HCT116 (cell line): ENCODE measurements around the gene MALT1. TPM values are rescaled to one million over a fixed set of nuclear protein-coding genes. Genes with fewer than 3 reads are reported as not detected.

Source experiments
- ATAC-seq: fragments of 200-7000 bp; cut with Tn5 transposase; 2 replicates; pipeline ENCODE4 v1.9.1; 2020; ENCODE audit warnings: mild to moderate bottlenecking, moderate library complexity
- BruUV-seq: library from RNA; stranded (reverse); fragments of 400-500 nt; replicated peaks from 2 replicates; lab custom pipeline; 2021; lab: Mats Ljungman, UMichigan
- CTCF ChIA-PET: fragments of 300-600 bp; sonication (Branson Sonifier 250); formaldehyde crosslinking; loops from one replicate; lab custom pipeline; 2021; ENCODE audit warnings: antibody characterized with exemption; lab: Charles Lee
- POLR2A ChIA-PET: fragments of 300-600, 350-600 bp; sonication (Branson Sonifier 250); formaldehyde crosslinking; loops from one replicate; lab custom pipeline; 2021; ENCODE audit warnings: antibody characterized with exemption; lab: Charles Lee
- RAD21 ChIA-PET, 2 experiments: fragments of 300-600 bp; sonication (Branson Sonifier 250); formaldehyde crosslinking; loops; one replicate each; lab custom pipeline; 2023; ENCODE audit warnings: low total read pairs in 2 of 2; ENCODE audit not compliant: uncharacterized antibody in 2 of 2, unreplicated experiment in 2 of 2, low non-redundant PET in 1 of 2; lab: Charles Lee
- DNase-seq: peaks from one replicate; pipeline ENCODE4 v3.0.0-alpha.2; 2010; ENCODE audit warnings: low read depth, low spot score
- H2AFZ ChIP-seq: fragments of 200-600 bp; shearing (Covaris generic), sonication (generic); 2 replicates; pipeline ENCODE4 v1.6.1; 2017; ENCODE audit warnings: low read depth, mixed run types, mixed read lengths, antibody characterized with exemption, low read length; ENCODE audit not compliant: poor library complexity, severe bottlenecking
- H3K27ac ChIP-seq: 2 replicates; pipeline ENCODE4 v1.5.1; 2012; ENCODE audit warnings: low read depth, low read length
- H3K27me3 ChIP-seq: fragments of 200-600 bp; sonication (generic); 2 replicates; pipeline ENCODE4 v1.6.1; 2016; ENCODE audit warnings: mixed run types, low read length, mixed read lengths; ENCODE audit not compliant: insufficient read depth
- H3K36me3 ChIP-seq, 2 experiments: fragments of 200-500 bp in 1 of 2; fragments of 200-600 bp in 1 of 2; sonication (Bioruptor generic) in 1 of 2; sonication (generic) in 1 of 2; 2 replicates each; pipeline versions ENCODE4 v1.5.1 to v1.6.1; 2014 to 2016; ENCODE audit warnings: low read length in 2 of 2, inconsistent platforms in 1 of 2, mixed read lengths in 1 of 2, mixed run types in 1 of 2; ENCODE audit not compliant: insufficient read depth in 2 of 2, control insufficient read depth in 1 of 2
- H3K4me1 ChIP-seq, 2 experiments: fragments of 200-600 bp in 1 of 2; sonication (generic) in 1 of 2; 2 replicates each; pipeline versions ENCODE4 v1.5.1 to v1.6.1; 2012 to 2017; ENCODE audit warnings: low read length in 2 of 2, inconsistent platforms in 1 of 2, mild to moderate bottlenecking in 1 of 2, mixed read lengths in 1 of 2, mixed run types in 1 of 2, moderate library complexity in 1 of 2; ENCODE audit not compliant: insufficient read depth in 2 of 2, control insufficient read depth in 1 of 2
- H3K4me2 ChIP-seq: fragments of 200-600 bp; sonication (generic); 2 replicates; pipeline ENCODE4 v1.6.1; 2017; ENCODE audit warnings: mixed run types, low read length, mixed read lengths
- H3K4me3 ChIP-seq, 2 experiments: fragments of 200-600 bp in 1 of 2; sonication (generic) in 1 of 2; replicated peaks in 1 of 2; 2 replicates each; pipeline ENCODE4 v1.5.1; 2011 to 2016; ENCODE audit warnings: low read length in 2 of 2, control low read depth in 1 of 2, low read depth in 1 of 2, mild to moderate bottlenecking in 1 of 2, mixed read lengths in 1 of 2, mixed run types in 1 of 2
- H3K79me2 ChIP-seq: fragments of 200-600 bp; sonication (generic); 2 replicates; pipeline ENCODE4 v1.6.1; 2017; ENCODE audit warnings: mild to moderate bottlenecking, mixed run types, low read length, moderate library complexity, mixed read lengths; ENCODE audit not compliant: insufficient read depth
- H3K9ac ChIP-seq: fragments of 200-600 bp; sonication (generic); 2 replicates; pipeline ENCODE4 v1.6.1; 2016; ENCODE audit warnings: low read length, mixed read lengths
- H3K9me2 ChIP-seq: fragments of 200-600 bp; sonication (generic), shearing (Covaris generic); 2 replicates; pipeline ENCODE4 v1.6.1; 2017; ENCODE audit warnings: mixed run types, mild to moderate bottlenecking, moderate library complexity; ENCODE audit not compliant: insufficient read depth
- H3K9me3 ChIP-seq, 2 experiments: fragments of 200-500 bp in 1 of 2; fragments of 200-600 bp in 1 of 2; sonication (Bioruptor generic) in 1 of 2; sonication (generic) in 1 of 2; 2 replicates each; pipeline ENCODE4 v1.6.1; 2014 to 2017; ENCODE audit warnings: low read length in 2 of 2, mixed read lengths in 2 of 2, inconsistent platforms in 1 of 2, low read depth in 1 of 2, mild to moderate bottlenecking in 1 of 2, mixed run types in 1 of 2, moderate library complexity in 1 of 2; ENCODE audit not compliant: control insufficient read depth in 1 of 2, insufficient read depth in 1 of 2
- H4K20me1 ChIP-seq: fragments of 200-600 bp; sonication (generic), shearing (Covaris generic); 2 replicates; pipeline ENCODE4 v1.6.1; 2017; ENCODE audit warnings: mixed run types, mild to moderate bottlenecking, moderate library complexity; ENCODE audit not compliant: insufficient read depth
- EZH2 ChIP-seq: fragments of 200-600 bp; sonication (generic); IDR thresholded peaks from 2 replicates; pipeline ENCODE4 v1.6.1; 2017; ENCODE audit warnings: antibody characterized with exemption, mixed run types
- TCF7L2 ChIP-seq: IDR thresholded peaks from 2 replicates; pipeline ENCODE4 v1.7.0; 2011; ENCODE audit warnings: borderline replicate concordance, inconsistent platforms; ENCODE audit not compliant: insufficient read depth, insufficient read length; ENCODE audit errors: extremely low read depth
- YY1 ChIP-seq: IDR thresholded peaks from 2 replicates; pipeline ENCODE4 v1.6.1; 2011; ENCODE audit warnings: low read length, low read depth, moderate library complexity, mild to moderate bottlenecking; ENCODE audit not compliant: insufficient replicate concordance; ENCODE audit errors: extremely low read depth
- intact Hi-C: fragments of 100-400 bp; cut with micrococcal nuclease; formaldehyde crosslinking; loops from 2 replicates; pipeline ENCODE4 v1.10.0; 2022
- total RNA-seq: library from RNA; stranded (reverse); gene quantifications from one replicate; pipeline ENCODE4 v1.2.1, GENCODE V29; 2021; ENCODE audit not compliant: unreplicated experiment
- TF ChIP-seq, protein P1 (sequence below): IDR thresholded peaks from 2 replicates; pipeline ENCODE4 v1.6.1; 2012; ENCODE audit warnings: low read depth
- TF ChIP-seq, protein P2 (sequence below): IDR thresholded peaks from 2 replicates; pipeline ENCODE4 v1.6.1; 2011; ENCODE audit warnings: mild to moderate bottlenecking, low read length, moderate library complexity; ENCODE audit not compliant: insufficient replicate concordance; ENCODE audit errors: extremely low read depth

MALT1 gene
- total RNA-seq, 1 experiment from 2014 or later, result 41.1 TPM

DNA sequence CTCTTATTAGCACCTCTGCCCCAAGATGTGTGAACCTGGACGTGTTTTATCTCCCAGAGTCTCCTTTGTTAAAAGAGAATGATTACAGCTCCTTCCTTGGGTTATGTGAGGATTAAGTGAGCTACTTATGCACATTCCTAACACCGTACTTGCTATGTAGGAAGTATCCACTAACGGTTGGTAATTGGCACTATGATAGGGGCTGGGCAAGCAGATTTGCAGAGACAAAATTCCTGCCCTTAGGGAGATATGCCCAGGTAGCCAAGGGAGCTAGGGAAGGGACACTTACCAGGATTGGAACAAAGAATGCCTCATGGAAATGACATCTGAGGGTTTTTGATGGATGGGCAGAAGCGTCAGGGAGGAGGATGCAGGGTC, 30.8 kb upstream of the MALT1 start:
- no peak overlapping the region for H3K27ac ChIP-seq
- ATAC-seq (no peak), DNase-seq (no peak)
- RAD21 ChIA-PET, result no interaction called here
- no peak overlapping the region for H3K9ac ChIP-seq
- peak overlapping the region; percentile 71 for H2AFZ ChIP-seq
- CTCF ChIA-PET, result no interaction called here
- H3K36me3 ChIP-seq, result no peaks in the 10 kb centered on the region
- intact Hi-C loops, result no loop called here
- TF ChIP-seq YY1, result no peak
- no peak for TF ChIP-seq TCF7L2
- no peak for TF ChIP-seq EZH2
- TF ChIP-seq, protein P1, sequence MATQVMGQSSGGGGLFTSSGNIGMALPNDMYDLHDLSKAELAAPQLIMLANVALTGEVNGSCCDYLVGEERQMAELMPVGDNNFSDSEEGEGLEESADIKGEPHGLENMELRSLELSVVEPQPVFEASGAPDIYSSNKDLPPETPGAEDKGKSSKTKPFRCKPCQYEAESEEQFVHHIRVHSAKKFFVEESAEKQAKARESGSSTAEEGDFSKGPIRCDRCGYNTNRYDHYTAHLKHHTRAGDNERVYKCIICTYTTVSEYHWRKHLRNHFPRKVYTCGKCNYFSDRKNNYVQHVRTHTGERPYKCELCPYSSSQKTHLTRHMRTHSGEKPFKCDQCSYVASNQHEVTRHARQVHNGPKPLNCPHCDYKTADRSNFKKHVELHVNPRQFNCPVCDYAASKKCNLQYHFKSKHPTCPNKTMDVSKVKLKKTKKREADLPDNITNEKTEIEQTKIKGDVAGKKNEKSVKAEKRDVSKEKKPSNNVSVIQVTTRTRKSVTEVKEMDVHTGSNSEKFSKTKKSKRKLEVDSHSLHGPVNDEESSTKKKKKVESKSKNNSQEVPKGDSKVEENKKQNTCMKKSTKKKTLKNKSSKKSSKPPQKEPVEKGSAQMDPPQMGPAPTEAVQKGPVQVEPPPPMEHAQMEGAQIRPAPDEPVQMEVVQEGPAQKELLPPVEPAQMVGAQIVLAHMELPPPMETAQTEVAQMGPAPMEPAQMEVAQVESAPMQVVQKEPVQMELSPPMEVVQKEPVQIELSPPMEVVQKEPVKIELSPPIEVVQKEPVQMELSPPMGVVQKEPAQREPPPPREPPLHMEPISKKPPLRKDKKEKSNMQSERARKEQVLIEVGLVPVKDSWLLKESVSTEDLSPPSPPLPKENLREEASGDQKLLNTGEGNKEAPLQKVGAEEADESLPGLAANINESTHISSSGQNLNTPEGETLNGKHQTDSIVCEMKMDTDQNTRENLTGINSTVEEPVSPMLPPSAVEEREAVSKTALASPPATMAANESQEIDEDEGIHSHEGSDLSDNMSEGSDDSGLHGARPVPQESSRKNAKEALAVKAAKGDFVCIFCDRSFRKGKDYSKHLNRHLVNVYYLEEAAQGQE, result no peak
- TF ChIP-seq, protein P2, sequence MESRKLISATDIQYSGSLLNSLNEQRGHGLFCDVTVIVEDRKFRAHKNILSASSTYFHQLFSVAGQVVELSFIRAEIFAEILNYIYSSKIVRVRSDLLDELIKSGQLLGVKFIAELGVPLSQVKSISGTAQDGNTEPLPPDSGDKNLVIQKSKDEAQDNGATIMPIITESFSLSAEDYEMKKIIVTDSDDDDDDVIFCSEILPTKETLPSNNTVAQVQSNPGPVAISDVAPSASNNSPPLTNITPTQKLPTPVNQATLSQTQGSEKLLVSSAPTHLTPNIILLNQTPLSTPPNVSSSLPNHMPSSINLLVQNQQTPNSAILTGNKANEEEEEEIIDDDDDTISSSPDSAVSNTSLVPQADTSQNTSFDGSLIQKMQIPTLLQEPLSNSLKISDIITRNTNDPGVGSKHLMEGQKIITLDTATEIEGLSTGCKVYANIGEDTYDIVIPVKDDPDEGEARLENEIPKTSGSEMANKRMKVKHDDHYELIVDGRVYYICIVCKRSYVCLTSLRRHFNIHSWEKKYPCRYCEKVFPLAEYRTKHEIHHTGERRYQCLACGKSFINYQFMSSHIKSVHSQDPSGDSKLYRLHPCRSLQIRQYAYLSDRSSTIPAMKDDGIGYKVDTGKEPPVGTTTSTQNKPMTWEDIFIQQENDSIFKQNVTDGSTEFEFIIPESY, result no peak
- BruUV-seq, result no TSS peak
- no peaks in the 10 kb centered on the region for H3K9me3 ChIP-seq
- no peaks in the 10 kb centered on the region for H3K9me2 ChIP-seq
- no peaks in the 10 kb centered on the region for H3K79me2 ChIP-seq
- no peak overlapping the region for H3K4me2 ChIP-seq
- POLR2A ChIA-PET, result no interaction called here
- H4K20me1 ChIP-seq, result no peaks in the 10 kb centered on the region
- no peaks in the 10 kb centered on the region for H3K27me3 ChIP-seq
- no peak overlapping the region for H3K4me3 ChIP-seq
- H3K4me1 ChIP-seq, result peaks cover 6 to 13% of the 10 kb centered on the region in 2 experiments; a peak in 3 of 4 replicates
